ENCODE data around the gene AKT1.

The AKT1 gene

GRCh38 chr14:104799244-104800014, 3.9 kb upstream of the AKT1 start:
- no peak for DNase-seq (ENCODE audit: low read depth)

- DNase-seq (ENCODE audit: low read depth), result no peak
Observed at GRCh38 chr14:104798300-104799243, 3.0 kb upstream of the AKT1 start.

GRCh38 chr14:104797115-104798044, 1.8 kb upstream of the AKT1 start:
- no peak for DNase-seq (ENCODE audit: low read depth)

GRCh38 chr14:104796687-104797081, 1.1 kb upstream of the AKT1 start:
- no peak for DNase-seq (ENCODE audit: low read depth)

- DNase-seq (ENCODE audit: low read depth), result no peak
Observed at GRCh38 chr14:104795781-104796686, 486 bp upstream of the AKT1 start.

- no peak for DNase-seq (ENCODE audit: low read depth)
Observed at GRCh38 chr14:104794631-104794992, 936 bp downstream of the AKT1 start.

- no peak for DNase-seq (ENCODE audit: low read depth)
Observed at GRCh38 chr14:104794099-104794498, 1.4 kb downstream of the AKT1 start.

- no peak for DNase-seq (ENCODE audit: low read depth)
Observed at GRCh38 chr14:104793703-104793959, 1.9 kb downstream of the AKT1 start.

GRCh38 chr14:104792945-104793702, 2.4 kb downstream of the AKT1 start:
- no peak for DNase-seq (ENCODE audit: low read depth)

- DNase-seq (ENCODE audit: low read depth), result no peak
Observed at GRCh38 chr14:104792101-104792884, 3.3 kb downstream of the AKT1 start.

GRCh38 chr14:104791425-104791824, 4.1 kb downstream of the AKT1 start:
- no peak for DNase-seq (ENCODE audit: low read depth)

- DNase-seq (ENCODE audit: low read depth), result no peak
Observed at GRCh38 chr14:104789752-104790743, 5.5 kb downstream of the AKT1 start.

GRCh38 chr14:104788873-104789663, 6.5 kb downstream of the AKT1 start:
- no peak for DNase-seq (ENCODE audit: low read depth)

GRCh38 chr14:104788161-104788818, 7.3 kb downstream of the AKT1 start:
- no peak for DNase-seq (ENCODE audit: low read depth)

- DNase-seq (ENCODE audit: low read depth), result no peak
Observed at GRCh38 chr14:104787736-104788135, 7.8 kb downstream of the AKT1 start.

- DNase-seq (ENCODE audit: low read depth), result no peak
Observed at GRCh38 chr14:104786726-104787675, 8.5 kb downstream of the AKT1 start.

All from stromal cell of bone marrow (primary cell).